ENCODE measurements around the gene PAPPA. TPM values are rescaled to one million over a fixed set of nuclear protein-coding genes. Genes with fewer than 3 reads are reported as not detected.

Gene PAPPA
- total and polyA plus RNA-seq, 9 of the 15 experiments (the other 6 are each of a cell fraction or from before 2014, with no cell fraction given): 0.06 to 0.18 (median 0.11) TPM

- no peak for TF ChIP-seq NR4A1 (CRISPR knock-in tag; IDR thresholded peaks at IDR 0.05)
- peak; percentile 84 for TF ChIP-seq NR4A1 (tag; IDR thresholded peaks at IDR 0.05)
- peak; percentile 93 for TF ChIP-seq LEF1 (IDR thresholded peaks at IDR 0.05)
- peak; percentile 40 for TF ChIP-seq RBBP5 (IDR thresholded peaks at IDR 0.05; ENCODE audit: borderline replicate concordance, insufficient read depth, low read length, poor library complexity, severe bottlenecking)
- TF ChIP-seq SPI1 (IDR thresholded peaks at IDR 0.05; ENCODE audit: borderline replicate concordance, low read depth, low read length): no peak
- no peak for TF ChIP-seq POLR2H (tag; IDR thresholded peaks at IDR 0.05; ENCODE audit: low read depth)
- peak; percentile 53 for TF ChIP-seq BACH1 (tag; IDR thresholded peaks at IDR 0.05)
- no peak for TF ChIP-seq ZNF589 (CRISPR knock-in tag; IDR thresholded peaks at IDR 0.05; ENCODE audit: low read depth)
- no peak for TF ChIP-seq NFE2L1 (tag; IDR thresholded peaks at IDR 0.05; ENCODE audit: borderline replicate concordance, low read depth)
- no peak for TF ChIP-seq IRF1 (CRISPR knock-in tag; IDR thresholded peaks at IDR 0.05; ENCODE audit: borderline replicate concordance)
- TF ChIP-seq CHCHD3 (CRISPR knock-in tag; IDR thresholded peaks at IDR 0.05): no peak
- TF ChIP-seq TAF9B (IDR thresholded peaks at IDR 0.05; ENCODE audit: partially characterized antibody): no peak
- peak; percentile 36; the same call in 1 of the 2 replicates for TF ChIP-seq NFXL1 (CRISPR knock-in tag; IDR thresholded peaks at IDR 0.05)
- TF ChIP-seq FOXP1 (CRISPR knock-in tag; IDR thresholded peaks at IDR 0.05): no peak
- no peak for TF ChIP-seq BCOR (IDR thresholded peaks at IDR 0.05)
- TF ChIP-seq, protein P1, sequence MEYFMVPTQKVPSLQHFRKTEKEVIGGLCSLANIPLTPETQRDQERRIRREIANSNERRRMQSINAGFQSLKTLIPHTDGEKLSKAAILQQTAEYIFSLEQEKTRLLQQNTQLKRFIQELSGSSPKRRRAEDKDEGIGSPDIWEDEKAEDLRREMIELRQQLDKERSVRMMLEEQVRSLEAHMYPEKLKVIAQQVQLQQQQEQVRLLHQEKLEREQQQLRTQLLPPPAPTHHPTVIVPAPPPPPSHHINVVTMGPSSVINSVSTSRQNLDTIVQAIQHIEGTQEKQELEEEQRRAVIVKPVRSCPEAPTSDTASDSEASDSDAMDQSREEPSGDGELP (CRISPR knock-in tag; IDR thresholded peaks at IDR 0.05; ENCODE audit: borderline replicate concordance): peak; percentile 61; the same call in 1 of the 2 replicates
- peak; percentile 46; the same call in 1 of the 2 replicates for TF ChIP-seq NFRKB (IDR thresholded peaks at IDR 0.05; ENCODE audit: low read depth)
- peak; percentile 71 for TF ChIP-seq HDAC3 (IDR thresholded peaks at IDR 0.05; ENCODE audit: borderline replicate concordance, partially characterized antibody)
- no peak; the same call in 1 of the 2 replicates for TF ChIP-seq RBFOX2 (IDR thresholded peaks at IDR 0.05; ENCODE audit: low read depth, low read length)
- 0 out of 2 replicates have a peak, but pooled peaks have one; percentile 8 for TF ChIP-seq RAD51 (IDR thresholded peaks at IDR 0.05; ENCODE audit: borderline replicate concordance, low read depth)
- TF ChIP-seq ATF2 (CRISPR knock-in tag; IDR thresholded peaks at IDR 0.05): no peak
- peak; percentile 58 to 64 for TF ChIP-seq NRF1 (conservative IDR thresholded peaks at IDR 0.05 in 1 of 2, IDR thresholded peaks at IDR 0.05 in 1 of 2)
- TF ChIP-seq GTF2F1 (IDR thresholded peaks at IDR 0.05; ENCODE audit: low read depth, low read length): no peak
- TF ChIP-seq, protein P2, sequence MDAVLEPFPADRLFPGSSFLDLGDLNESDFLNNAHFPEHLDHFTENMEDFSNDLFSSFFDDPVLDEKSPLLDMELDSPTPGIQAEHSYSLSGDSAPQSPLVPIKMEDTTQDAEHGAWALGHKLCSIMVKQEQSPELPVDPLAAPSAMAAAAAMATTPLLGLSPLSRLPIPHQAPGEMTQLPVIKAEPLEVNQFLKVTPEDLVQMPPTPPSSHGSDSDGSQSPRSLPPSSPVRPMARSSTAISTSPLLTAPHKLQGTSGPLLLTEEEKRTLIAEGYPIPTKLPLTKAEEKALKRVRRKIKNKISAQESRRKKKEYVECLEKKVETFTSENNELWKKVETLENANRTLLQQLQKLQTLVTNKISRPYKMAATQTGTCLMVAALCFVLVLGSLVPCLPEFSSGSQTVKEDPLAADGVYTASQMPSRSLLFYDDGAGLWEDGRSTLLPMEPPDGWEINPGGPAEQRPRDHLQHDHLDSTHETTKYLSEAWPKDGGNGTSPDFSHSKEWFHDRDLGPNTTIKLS (IDR thresholded peaks at IDR 0.05; ENCODE audit: borderline replicate concordance, low read depth): no peak
These were observed 284.1 kb downstream of the PAPPA start (continued) for GRCh38 chr9:116437411-116438370.
